ENCODE measurements around the gene DDAH1.
"Not testable (repeated sequence)": the region's sequence is repeated elsewhere in the genome, so short reads cannot be mapped to it uniquely, and the experiment has no call there.

Gene DDAH1

GRCh38 chr1:85470130-85470529 is 5.2 kb upstream of the DDAH1 start:
- DNase-seq (ENCODE audit: low read depth): not testable (repeated sequence)

DNA sequence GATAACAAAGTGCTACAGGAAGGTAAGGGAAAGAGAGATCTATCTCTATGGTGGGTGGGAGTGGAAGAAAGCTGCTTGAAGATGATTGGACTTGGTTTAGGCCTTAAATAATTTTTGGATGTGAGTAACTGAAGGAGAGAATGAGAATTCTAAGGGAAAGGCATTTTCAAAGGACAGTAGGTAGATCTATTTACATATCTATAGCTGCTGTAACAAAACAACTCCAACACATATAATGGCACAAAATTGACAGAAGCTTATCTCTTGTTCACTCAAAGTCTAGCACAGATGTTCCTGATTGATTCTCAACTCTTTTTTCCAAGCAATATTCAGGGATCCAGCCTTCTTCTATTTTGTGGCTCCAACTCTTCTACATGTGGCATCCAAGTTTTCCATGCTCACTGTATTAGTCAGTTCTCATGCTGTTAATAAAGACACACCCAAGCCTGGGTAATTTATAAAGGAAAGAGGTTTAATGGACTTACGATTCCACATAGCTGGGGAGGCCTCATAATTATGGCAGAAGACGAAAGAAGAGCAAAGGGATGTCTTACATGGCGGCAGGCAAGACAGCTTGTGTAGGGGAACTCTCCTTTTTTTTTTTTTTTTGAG is 3.1 kb upstream of the DDAH1 start:
- DNase-seq (ENCODE audit: low read depth): no peak

- no peak for DNase-seq (ENCODE audit: low read depth)
Measured at GRCh38 chr1:85467036-85467435, 2.1 kb upstream of the DDAH1 start.

- DNase-seq (ENCODE audit: low read depth): no peak
Measured at GRCh38 chr1:85465786-85466134, 801 bp upstream of the DDAH1 start.

- DNase-seq (ENCODE audit: low read depth): no peak
Measured at GRCh38 chr1:85464497-85465098, 361 bp downstream of the DDAH1 start.

GRCh38 chr1:85463731-85464496 is 1.0 kb downstream of the DDAH1 start:
- no peak for DNase-seq (ENCODE audit: low read depth)

DNA sequence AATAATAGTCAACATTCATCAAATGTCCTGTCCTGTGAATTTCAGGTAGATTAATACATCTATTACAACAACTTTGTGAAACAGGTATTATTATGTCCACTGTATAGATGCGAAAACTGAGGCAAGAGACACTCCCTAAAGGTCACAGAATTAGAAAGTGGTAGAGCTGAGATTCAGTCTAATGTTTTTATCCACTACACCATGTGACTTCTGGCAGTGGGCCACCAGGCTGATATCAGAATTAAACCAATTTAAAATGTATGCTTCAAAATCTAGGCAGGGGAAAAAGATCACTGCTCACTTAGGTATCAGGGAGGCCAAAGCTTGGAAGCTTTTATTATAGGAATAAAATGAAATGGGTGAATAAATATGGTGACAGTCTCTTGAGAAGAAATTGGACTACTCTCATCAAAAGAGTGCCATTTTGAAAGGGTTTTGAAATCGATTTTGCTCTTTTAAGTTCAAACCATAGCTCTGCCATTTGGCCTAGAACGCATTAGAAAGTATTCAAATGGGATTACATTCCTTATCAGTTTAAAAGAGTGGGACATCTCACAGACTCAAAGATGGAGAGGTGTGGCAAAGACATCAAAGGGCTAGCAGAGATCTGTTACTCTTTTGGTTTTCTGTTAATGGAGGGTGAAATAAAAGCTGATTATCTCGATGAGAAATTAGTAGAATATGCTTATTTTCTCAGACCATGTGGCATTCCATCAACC is 1.9 kb downstream of the DDAH1 start:
- no peak for DNase-seq (ENCODE audit: low read depth)

GRCh38 chr1:85461216-85461918 is 3.6 kb downstream of the DDAH1 start:
- no peak for DNase-seq (ENCODE audit: low read depth)

DNA sequence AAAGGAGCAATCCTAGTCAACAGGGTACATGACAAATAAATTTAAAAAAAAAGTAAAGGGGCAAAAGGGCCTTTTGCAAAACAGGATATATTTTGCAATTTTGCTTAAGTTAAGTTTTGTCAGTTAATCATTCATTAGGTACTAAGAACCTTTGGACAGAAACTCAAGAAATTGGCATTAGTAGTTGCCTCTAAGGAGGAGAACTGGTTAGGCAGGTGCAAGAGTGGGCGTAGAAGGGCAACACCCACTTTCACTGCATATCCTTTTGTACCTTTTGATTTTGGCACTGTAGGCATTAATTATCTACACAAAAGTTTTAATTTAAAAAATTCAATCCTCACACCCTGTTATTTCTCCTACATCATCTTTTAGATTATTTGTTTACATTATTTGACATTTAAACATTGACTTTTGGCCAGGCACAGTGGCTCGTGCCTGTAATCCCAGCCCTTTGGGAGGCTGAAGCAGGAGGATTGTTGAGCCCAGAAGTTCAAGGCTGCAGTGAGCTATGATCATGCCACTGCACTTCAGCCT is 4.3 kb downstream of the DDAH1 start:
- no peak for DNase-seq (ENCODE audit: low read depth)

DNA sequence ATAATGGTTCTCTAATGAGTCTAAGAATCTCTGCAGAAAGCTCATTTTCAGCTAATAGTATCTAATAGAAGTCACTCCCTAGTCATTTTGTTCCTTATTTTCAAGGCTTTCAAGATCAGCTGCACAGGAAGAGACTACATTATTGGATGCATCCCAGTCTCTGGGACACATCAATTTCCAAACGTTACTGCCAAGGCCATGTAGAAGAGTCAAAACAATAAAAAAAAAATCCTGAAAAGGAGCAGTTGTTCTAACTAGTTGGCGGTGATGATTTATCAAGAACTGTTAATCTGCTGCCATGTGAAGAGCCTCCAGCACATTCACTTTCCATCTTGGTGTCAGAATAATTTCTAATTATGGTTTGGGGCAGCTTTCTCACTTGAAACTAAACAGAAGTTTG is 5.7 kb downstream of the DDAH1 start:
- no peak for DNase-seq (ENCODE audit: low read depth)

DNA sequence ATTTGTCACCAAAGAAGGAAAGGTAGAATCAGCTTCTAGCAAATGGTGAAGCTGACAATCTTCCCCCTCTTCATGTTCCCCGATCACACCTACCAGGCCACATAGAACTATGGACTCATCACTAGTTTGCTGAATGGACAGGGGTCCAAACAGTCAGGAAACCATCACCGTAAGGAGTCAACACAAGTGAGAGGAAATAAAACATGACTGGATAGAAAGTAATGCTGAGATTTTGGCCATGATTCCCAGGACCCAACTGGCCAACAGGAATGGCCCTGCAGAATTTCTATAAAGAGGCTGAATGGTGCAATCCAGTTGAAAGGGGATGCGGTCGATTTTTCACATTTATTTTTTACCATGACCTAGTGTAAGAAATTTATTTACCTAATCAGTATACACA is 10.7 kb downstream of the DDAH1 start:
- DNase-seq (ENCODE audit: low read depth): no peak

DNA sequence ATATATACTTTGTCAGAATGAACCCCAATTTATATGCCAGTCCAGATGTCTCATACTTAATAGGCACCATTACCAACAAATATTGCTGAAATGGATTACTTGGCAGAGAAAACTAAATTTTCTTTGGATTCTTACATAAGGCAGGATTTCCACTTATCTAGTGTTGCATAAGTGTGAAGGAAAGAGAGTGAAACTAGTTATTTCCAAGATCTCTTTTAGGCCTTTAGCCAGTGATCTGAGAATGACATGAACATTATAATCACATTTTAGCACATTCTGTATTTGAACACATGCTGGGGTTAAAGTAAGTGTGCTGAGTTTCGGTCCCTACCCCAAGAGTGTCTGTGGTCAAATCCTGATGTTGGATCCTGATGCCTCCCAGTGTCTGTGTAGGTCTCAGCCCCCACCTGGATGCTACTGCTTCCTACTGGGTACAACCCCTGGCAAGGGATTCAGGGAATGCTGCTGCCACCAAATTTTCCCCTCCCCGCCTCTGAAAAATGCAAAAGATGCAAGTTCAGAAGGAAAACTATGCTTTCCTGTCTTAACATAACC is 11.2 kb downstream of the DDAH1 start:
- no peak for DNase-seq (ENCODE audit: low read depth)

DNA sequence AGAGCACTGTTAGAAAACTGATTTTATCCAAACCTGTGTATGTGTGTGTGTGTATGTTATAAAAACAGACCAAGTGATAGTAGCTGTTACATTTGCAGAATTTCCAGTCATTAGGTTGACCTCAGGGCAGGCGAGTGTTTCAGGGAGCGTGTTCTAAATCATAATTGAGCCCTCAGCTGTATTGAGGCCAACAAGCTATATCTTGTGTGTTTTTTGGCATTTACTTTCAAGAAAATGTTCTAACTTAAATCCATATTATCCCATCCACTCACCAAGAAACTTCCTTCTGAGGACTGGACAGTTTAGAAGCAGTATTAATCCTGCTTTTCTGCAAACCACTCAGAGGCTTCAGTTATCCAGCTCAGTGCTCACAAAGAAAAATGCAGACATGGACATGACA is 12.0 kb downstream of the DDAH1 start:
- DNase-seq (ENCODE audit: low read depth): no peak

DNA sequence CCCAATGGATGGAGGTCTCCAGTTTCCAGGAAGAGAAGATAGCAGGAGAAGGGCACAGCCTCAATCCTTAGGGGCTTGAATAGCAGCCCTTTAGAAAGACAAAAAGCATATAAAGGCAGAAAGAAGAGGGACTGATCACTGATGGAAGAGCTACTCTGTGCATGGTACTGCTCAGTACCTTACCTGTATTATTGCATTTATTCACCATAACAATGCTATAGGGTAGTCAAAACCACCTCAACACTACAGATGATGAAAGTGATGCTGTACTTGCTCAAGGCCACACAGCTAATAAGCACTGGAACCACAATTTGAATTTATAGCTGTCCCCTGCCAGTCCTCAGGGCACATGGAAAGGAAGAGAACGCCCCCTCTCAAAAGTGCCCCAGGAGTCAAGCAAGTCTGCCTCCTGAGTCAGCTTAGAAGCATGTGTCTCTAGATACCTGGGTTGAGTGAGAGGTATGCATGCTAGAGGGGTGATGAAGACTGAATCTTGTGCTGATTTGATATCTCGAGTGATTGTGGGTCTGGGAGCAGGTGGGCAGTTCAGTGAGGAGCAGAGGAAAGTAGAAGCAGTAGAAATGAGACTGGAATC is 13.6 kb downstream of the DDAH1 start:
- DNase-seq (ENCODE audit: low read depth): no peak

DNA sequence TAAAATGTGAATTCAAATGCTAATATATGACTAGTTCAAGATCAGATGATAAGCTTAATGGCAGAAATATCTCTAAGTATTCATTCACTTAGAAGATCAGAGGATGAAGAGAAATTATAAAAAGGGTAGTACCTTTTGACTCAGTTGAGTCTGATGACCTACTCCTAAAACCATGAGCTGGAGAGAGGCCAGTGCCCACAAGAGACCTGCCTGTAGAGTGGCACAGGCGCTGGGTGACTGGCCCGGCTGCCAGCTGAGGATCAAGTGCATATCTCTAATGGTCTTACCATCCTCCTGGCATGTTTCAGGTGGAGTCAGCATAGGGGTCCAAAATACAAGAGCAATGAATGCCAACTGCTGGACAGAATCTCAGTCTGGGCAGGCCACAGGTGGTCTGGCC is 14.1 kb downstream of the DDAH1 start:
- no peak for DNase-seq (ENCODE audit: low read depth)

GRCh38 chr1:85449356-85449755 is 15.6 kb downstream of the DDAH1 start:
- no peak for DNase-seq (ENCODE audit: low read depth)

GRCh38 chr1:85448358-85448757 is 16.6 kb downstream of the DDAH1 start:
- DNase-seq (ENCODE audit: low read depth): no peak

- DNase-seq (ENCODE audit: low read depth): no peak
Measured at GRCh38 chr1:85447006-85447943, 17.7 kb downstream of the DDAH1 start.

GRCh38 chr1:85445906-85446305 is 19.1 kb downstream of the DDAH1 start:
- DNase-seq (ENCODE audit: low read depth): no peak

DNA sequence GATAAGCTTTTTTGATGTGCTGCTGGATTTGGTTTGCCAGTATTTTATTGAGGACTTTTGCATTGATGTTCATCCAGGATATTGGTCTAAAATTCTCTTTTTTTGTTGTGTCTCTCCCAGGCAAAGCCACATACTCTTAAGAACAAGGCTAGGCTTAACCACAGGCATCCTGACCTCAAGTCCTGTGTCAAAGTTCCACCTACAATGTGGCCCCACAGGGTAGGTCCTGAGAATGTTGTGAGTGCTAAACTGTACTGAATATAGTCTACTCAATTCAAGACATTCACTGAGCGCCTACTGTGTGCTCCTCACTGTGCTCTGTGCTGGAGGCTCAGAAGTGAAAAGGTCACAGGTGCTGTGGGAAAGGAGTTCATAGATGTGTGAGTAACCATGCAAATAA is 20.6 kb downstream of the DDAH1 start:
- DNase-seq (ENCODE audit: low read depth): no peak

All from activated T-cell treated with anti-CD3 and anti-CD28 coated beads for 24 hours (primary cell).